Spleen (tissue), 7 donors: ENCODE results near the gene CHST12.

Experiments
- CTCF ChIP-seq, 11 experiments: fragments of 200-600 bp in 7 of 11; fragments of 450-650 bp in 4 of 11; sonication (generic) in 4 of 11; IDR thresholded peaks in 8 of 11; conservative IDR thresholded peaks in 3 of 11; 1 replicate in 7 of 11; 2 replicates in 4 of 11; pipeline versions ENCODE4 v1.4.0 to v1.8.0; 2016 to 2021; ENCODE audit warnings: antibody characterized with exemption in 11 of 11, inconsistent platforms in 4 of 11, mild to moderate bottlenecking in 1 of 11
- POLR2A ChIP-seq, 3 donors: fragments of 450-650 bp; IDR thresholded peaks; one replicate each; pipeline ENCODE4 v1.5.1; 2017; ENCODE audit warnings: antibody characterized with exemption in 3 of 3, mild to moderate bottlenecking in 1 of 3
- donor health status: DM: no; HTN: no; CAD: no; lungs with moderate emphysema.
- donor health status: DM: no; HTN: no; CAD: no.
- donor health status: DM: no; HTN: no; CAD: no.

- TF ChIP-seq CTCF (IDR thresholded peaks at IDR 0.05 in 8 of 11, conservative IDR thresholded peaks at IDR 0.05 in 3 of 11): no peak
- no peak for TF ChIP-seq POLR2A (IDR thresholded peaks at IDR 0.05)
Measured at GRCh38 chr7:2481195-2481594, 77.8 kb downstream of the CHST12 start.
